CD4-positive, alpha-beta T cell treated with Interleukin-6 for 4 hours (primary cell): Measurements from ENCODE around the gene PNLIP.

ENCODE experiments used
- DNase-seq: peaks from one replicate; pipeline ENCODE4 v3.0.0-alpha.2; 2020; ENCODE audit warnings: mixed read lengths

Gene PNLIP

DNA sequence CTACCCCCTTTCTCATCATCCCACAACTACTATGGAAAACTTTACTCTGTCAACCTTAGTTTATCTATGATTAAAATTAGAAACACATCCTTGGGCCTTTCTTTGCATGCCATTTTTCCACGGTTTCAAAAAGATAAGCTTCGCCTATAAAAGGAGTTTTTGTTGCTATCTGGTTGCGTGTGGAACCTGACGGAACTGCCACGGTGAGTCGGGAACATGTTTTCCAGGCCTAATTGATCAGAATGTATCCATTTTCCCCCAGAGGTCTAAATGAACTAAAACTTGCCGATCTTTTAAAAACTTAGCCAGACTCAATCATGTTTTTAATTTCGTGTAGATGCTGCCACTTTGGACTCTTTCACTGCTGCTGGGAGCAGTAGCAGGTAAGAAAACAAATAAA lies at the start of gene PNLIP:
PNLIP (plus strand) TSS at position 176 of the 400 bp plus-strand sequence; CDS start at position 338, 162 bp downstream.
- no peak for DNase-seq

GRCh38 chr10:116504786-116505185 lies 40.9 kb upstream of the PNLIP start:
- DNase-seq, result no peak

- DNase-seq, result no peak
Observed at GRCh38 chr10:116510565-116510964, 35.2 kb upstream of the PNLIP start.

GRCh38 chr10:116511365-116511764 lies 34.4 kb upstream of the PNLIP start:
- no peak for DNase-seq

- DNase-seq, result peak; percentile 5
Observed at GRCh38 chr10:116521424-116522290, 24.1 kb upstream of the PNLIP start.

DNA sequence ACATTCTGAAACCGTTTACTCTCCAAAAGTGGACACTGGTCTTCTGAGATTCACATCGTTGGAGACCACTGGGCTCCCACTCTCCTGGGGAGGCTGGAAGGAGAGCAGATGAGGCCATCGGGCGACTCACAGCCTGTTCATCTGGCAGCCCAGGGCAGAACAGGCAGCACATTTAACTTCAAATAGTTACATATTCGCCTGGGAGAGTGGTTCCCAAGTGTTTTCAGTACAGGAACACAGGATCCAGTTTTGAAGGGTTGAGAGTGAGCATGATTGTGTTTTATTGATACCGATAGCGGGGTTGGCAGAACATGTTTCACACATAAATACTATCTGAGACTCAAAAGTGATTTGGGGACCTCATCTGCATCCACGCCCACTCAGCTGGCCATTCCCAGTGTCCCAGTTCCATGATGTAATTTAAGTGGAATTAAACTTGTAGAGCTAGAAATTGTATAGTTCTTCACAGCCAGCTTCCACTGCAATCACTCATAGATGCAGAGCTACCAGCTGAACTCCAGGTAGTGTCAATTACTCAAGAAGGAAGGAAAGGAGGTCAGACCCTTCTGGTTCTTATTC lies 22.8 kb upstream of the PNLIP start:
- DNase-seq, result no peak

- DNase-seq, result no peak
Observed at GRCh38 chr10:116524736-116525135, 21.0 kb upstream of the PNLIP start.

- DNase-seq, result no peak
Observed at GRCh38 chr10:116526219-116526618, 19.5 kb upstream of the PNLIP start.

DNA sequence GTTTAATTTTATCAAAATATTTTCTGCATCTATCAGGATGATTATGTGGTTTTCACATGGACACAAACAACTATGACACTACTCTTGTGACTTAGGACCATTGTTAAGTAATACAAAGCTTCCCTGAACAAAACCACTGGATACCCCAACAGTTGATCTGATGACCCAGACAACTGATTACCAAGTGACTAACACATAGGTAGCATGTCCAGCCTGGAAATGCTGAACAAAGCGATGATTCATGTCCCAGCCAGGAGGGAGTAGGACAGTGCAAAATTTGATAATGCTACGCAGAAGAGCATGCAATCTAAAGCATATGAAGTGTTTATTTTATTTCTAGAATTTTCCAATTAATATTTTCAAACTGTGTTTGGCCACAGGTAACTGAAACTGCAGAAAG lies 8.9 kb upstream of the PNLIP start:
- DNase-seq, result no peak

DNA sequence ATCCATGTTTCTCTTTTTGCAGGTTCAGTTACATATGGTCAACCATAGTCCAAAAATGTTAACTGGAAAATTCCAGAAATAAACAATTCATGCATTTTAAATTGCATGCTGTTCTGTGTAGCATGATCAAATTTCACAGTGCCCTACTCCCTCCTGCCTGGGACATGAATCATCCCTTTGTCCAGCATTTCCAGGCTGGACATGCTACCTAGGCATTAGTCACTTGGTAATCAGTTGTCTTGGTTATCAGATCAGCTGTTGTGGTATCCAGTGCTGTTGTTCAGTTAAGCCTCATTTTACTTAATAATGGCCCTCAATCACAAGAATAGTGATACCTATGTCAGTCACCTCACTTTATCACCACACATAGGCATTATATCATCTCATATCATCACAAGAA lies 7.3 kb upstream of the PNLIP start:
- no peak for DNase-seq

DNA sequence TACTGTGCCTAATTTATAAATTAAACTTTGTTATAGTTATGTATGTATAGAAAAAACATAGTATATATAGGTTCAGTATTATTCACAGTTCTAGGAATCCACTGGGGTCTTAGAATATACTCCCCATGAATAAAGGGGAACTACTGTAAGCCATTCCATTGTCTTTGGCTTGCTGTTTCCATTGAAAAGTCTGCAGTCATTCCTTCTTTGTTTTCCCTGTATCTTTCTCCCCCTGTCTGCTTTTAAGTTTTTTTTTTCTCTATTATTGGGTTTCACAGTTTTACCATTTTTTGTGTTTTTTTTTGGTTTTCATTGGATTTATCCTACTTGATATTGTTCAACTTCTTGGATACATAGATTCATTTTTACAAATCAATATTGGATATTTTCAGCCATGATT lies 6.7 kb upstream of the PNLIP start:
- DNase-seq, result no peak

- DNase-seq, result no peak
Observed at GRCh38 chr10:116540814-116541213, 4.9 kb upstream of the PNLIP start.

DNA sequence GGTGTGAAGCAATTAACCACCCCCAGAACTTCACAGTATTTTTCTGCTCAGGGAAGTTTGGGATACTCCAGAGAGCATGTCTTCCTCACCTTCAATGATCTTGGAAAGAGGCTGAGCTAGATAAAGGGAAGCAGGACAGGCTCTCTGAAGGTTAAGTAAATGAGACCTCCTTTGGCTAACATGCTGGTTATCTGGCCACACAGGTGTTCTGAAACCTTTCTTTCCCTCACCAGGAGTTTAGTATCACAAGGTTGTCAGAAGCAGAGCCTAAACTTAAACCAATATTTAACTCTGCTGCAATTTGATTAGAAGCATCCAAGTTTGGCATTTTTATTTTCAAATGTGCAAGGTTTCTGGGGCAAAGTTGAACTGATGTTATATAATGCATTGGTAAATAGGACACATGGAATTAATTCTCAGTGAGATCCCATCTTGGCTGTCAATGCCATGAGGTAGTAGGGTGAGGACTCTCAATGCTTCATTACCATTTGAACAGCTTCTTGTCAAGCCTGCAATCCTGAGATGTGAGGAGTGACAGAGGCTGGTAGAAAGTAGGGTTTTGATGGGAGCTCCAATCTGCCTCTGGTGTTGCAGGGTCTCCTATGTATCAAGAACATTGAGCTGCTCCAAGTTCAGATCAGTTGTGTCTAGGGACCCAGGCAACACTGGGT lies 3.6 kb upstream of the PNLIP start:
- DNase-seq, result no peak

- no peak for DNase-seq
Observed at GRCh38 chr10:116545122-116545521, 609 bp upstream of the PNLIP start.

GRCh38 chr10:116548301-116548700 lies 2.6 kb downstream of the PNLIP start:
- DNase-seq, result no peak

GRCh38 chr10:116553378-116553980 lies 7.7 kb downstream of the PNLIP start:
- no peak for DNase-seq

DNA sequence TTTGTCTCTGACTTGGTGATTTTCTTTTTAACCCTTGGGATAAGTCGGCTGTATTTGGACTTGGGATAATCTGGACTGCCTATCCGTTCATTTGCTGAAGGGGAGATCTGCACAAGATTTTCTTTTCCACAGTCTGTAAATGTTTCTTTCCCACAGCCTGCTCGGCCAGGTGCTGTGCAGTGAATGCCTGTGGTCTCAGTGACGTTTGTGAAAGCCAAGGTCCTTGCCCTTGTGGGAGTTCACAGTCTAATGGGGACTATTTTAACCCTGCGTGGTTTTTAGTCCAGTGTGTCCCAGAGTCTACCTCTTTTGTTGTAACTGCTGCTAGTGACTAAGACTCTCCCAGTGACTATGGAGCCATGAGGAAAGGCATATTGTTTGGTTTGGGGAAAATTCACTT lies 8.9 kb downstream of the PNLIP start:
- DNase-seq, result no peak

GRCh38 chr10:116555880-116556279 lies 10.1 kb downstream of the PNLIP start:
- DNase-seq, result no peak

GRCh38 chr10:116557305-116557880 lies 11.7 kb downstream of the PNLIP start:
- DNase-seq, result no peak

DNA sequence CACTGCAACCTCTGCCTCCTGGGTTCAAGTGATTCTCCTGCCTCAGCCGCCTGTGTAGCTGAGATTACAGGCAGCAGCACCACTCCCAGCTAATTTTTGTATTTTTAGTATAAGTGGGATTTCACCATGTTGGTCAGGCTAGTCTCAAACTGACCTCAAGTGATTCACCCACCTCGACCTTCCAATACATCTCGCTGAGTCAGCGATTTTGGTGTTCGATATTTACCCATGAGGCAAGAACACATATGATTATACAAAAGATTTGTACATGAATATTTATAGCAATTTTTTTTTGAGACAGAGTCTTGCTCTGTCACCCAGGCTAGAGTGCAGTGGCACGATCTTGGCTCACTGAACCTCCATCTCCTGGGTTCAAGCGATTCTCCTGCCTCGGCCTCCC lies 19.8 kb downstream of the PNLIP start:
- no peak for DNase-seq

GRCh38 chr10:116566932-116567331 lies 21.2 kb downstream of the PNLIP start:
- DNase-seq, result no peak

- no peak for DNase-seq
Observed at GRCh38 chr10:116567335-116567734, 21.6 kb downstream of the PNLIP start.

DNA sequence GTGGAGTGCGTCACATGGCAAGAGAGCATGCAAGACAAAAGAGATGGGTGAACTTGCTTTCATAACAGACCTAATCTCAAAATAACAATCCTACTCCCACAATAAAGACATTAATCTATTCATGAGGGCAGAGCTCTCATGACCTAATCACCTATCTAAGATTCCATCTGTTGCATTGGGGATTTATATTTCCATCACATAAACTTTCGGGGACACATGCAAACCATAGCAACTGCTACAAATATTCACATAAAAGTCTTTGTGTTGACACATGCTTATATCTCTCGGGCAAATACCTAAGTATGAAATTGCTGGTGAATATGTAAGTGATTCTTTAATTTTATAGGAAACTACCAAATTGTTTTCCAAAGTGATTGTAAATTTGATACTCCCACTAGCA lies 29.1 kb downstream of the PNLIP start:
- DNase-seq, result no peak
